NCI-H2227 (cell line): ENCODE measurements around the gene HLA-DQB2.
A peak's percentile ranks its signal among the peaks of the same experiment; 100 is the strongest.
"Not testable (repeated sequence)": the region's sequence is repeated elsewhere in the genome, so short reads cannot be mapped to it uniquely, and the experiment has no call there.

ENCODE experiments used
- DNase-seq: peaks from one replicate; lab custom pipeline; 2025; ENCODE audit not compliant: unreplicated experiment; lab: John Stamatoyannopoulos, UW

Gene HLA-DQB2

DNA sequence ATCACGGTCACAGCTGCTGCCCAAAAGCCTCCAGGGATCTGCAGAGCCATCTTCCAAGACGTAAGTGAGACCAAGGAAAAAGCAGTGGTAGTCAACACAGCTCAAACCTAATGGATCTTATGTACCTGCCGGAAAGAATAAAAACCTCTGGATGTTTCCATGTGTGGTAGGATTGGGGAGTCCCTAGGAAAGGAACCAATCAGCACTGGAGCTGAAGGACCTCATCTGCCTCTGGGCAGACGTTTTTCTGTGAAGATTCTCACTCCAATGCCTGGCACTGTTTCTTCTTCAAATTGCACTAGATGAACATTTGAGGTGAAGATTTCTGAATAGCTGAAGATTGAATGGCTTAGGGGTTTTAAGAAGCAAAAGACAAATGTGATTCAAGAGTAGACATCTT lies at the start of gene HLA-DQB2:
Gene HLA-DQB2 (minus strand): TSS at position 112 of the 400 bp plus-strand sequence. CDS start 62 bp downstream, at position 50.
- DNase-seq = no peak

DNA sequence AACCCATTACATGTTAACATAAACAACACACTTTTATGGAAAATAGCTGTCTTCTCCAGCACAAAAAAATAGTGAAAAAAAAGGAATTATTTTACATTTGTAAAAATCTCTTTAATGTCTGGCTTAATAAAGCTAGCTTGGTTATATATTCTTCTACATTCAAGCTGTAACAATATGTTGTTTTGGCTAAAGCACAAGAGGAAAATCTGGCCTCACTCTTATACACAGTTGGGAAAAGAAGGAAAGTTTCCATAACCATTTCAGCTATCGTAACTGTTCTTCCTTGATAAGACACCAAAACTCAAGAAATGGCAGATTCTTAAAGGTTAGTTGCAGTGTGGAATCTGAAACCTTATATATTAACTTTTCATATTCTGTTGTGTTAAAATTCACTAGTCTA lies 45.8 kb upstream of the HLA-DQB2 start:
- no peak for DNase-seq

GRCh38 chr6:32807020-32807580 lies 43.8 kb upstream of the HLA-DQB2 start:
- DNase-seq = no peak

DNA sequence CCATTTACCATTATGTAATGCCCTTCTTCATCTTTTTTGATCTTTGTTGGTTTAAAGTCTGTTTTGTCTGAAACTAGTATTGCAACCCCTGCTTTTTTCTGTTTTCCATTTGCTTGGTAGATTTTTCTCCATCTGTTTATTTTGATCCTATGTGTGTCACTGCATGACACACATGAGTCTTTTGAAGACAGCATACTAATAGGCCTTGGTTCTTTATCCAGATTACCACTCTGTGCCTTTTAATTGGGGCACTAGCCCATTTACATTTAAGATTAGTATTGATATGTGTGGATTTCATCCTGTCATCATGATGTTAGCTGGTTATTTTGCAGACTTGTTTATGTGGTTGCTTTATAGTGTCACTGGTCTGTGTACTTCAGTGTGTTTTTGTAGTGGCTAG lies 42.1 kb upstream of the HLA-DQB2 start:
- not testable (repeated sequence) for DNase-seq

DNA sequence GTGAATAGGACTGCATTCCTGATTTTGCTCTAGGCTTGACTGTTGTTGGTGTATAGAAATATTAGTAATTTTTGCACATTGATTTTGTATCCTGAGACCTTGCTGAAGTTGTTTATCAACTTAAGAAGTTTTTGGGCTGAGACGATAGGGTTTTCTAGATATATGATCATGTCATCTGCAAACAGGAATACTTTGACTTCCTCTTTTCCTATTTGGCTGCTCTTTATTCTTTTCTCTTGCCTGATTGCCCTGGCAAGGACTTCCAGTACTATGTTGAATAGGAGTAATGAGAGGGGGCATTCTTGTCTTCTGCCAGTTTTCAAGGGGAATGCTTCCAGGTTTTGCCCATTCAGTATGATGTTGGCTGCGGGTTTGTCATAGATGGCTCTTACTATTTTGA lies 40.1 kb upstream of the HLA-DQB2 start:
- DNase-seq = no peak

DNA sequence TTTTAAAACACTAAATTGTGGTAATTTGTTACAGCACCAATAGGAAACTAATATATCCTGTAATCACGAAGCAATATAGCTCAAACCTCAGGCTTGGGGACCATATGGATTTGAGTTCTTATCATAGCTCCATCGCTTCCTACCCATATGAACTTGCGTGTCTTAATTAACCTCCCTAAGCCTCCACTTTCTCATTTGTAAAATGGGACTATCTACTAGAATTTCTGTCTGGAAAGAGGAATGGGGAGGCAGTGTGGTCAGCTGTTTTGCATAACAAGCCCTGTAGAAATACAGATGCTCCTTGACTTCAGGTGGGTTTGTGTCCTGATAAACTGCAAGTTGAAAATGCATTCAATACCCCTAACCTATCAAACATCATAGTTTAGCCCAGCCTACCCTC lies 36.4 kb upstream of the HLA-DQB2 start:
- DNase-seq = no peak

DNA sequence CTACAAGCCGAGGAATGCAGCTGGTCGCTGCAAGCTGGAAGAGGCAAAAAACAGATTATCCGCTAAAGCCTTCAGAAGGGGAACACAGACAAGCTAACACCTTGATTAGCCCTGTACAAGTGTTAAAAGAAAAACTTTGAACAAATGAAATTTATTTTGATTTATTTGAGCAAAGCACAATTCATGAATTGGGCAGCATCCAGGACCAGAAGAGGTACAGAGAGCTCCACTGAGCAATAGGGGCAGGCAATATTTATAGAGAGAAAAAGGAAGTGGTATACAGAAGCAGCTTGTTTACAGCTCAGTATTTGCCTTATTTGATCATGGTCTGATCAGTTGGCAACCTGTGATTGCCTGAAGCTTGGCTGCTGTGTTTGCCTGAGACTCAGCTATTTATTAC lies 35.8 kb upstream of the HLA-DQB2 start:
- no peak for DNase-seq

- peak; percentile 66 for DNase-seq
These were observed 33.8 kb upstream of the HLA-DQB2 start for GRCh38 chr6:32796848-32797776.

DNA sequence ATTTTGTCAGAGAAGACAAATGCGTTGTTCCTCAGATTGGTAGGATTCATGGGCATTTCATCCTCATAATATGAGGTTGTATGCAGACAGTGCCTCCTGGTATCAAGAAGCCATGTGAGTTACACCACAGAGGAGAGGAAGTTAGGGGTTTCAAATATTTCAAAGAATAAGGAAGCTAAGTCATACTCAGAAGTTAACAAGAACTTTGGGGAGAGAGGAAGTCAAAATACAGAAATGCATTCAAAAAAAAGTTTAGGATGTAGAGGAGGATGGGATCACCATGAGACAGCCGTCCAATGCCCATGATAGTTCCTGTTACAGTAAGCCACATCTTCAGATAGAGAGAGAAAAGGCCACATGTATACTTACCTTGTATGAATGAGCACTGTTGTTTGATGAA lies 31.2 kb upstream of the HLA-DQB2 start:
- no peak for DNase-seq

GRCh38 chr6:32792901-32793435 lies 29.6 kb upstream of the HLA-DQB2 start:
- no peak for DNase-seq

- DNase-seq = no peak
These were observed 27.0 kb upstream of the HLA-DQB2 start for GRCh38 chr6:32790306-32790705.

- peak; percentile 62 for DNase-seq
These were observed 22.6 kb upstream of the HLA-DQB2 start for GRCh38 chr6:32785781-32786533.

DNA sequence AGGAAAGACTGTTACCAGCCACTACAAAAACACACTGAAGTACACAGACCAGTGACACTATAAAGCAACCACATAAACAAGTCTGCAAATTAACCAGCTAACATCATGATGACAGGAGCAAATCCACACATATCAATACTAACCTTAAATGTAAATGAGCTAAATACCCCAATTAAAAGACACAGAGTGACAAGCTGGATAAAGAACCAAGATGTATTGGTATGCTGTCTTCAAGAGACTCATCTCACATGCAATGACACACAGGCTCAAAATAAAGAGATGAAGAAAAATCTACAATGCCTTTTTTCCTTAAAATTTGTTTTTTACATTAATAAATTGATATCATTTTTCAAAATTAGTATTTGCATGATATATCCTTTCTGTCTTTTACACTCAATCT lies 19.6 kb upstream of the HLA-DQB2 start:
- DNase-seq = not testable (repeated sequence)

- DNase-seq = no peak
These were observed 15.7 kb upstream of the HLA-DQB2 start for GRCh38 chr6:32779036-32779435.

DNA sequence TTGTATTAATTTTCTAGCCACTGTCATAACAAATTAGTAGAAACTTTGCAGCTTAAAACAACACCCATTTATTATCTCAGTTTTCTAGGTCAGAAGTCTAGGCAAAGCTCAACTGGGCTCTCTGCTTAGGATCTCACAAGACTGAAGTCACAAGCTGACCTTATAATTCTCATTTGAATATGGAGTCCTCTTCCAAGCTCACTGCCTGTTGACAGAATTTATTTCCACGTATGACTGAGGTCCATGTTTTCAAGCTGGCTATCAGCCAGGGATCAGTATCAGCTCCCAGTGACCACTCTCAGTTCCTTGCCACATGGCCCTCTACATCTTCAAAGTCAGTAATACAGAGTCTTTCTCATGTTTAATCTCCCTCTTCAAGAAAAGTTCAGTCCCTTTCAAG lies 11.7 kb upstream of the HLA-DQB2 start:
- no peak for DNase-seq

GRCh38 chr6:32774426-32774825 lies 11.1 kb upstream of the HLA-DQB2 start:
- DNase-seq = no peak

DNA sequence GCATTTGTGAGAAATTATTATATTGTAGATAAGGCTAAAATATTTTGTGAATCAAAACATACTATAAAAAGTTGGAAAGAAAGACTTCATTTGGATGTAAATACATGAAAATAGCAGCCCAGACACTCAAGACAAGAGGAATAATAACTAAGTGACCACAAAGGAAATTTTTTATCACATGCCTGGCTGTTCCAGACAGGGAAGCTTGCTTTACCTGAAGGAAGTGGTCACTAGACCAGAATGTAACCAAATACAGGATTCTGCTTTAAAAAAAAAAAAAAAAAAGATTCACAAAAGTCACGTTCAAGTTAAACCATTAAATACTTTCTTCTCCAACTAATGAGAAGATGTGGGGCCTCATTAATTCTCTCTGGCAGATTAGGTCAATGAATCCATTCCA lies 9.3 kb upstream of the HLA-DQB2 start:
- DNase-seq = no peak

DNA sequence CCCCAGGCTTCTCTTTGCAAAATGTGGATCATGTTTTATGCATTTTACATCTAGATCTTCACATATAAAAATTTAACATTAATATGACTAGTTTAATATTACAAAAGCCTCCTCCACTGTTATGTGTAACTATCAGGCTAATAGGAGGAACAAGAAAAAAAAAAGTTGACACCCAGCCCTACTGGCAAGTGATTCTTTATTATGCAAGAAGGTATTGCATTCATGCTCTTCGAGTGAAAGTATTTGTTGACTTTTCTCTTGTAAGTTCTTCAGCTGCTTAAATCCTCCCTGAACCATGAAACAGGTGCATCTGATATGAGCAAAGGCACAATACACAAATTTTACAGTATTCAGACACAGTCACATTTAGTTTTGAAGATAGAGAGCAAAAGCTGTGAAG lies 716 bp upstream of the HLA-DQB2 start:
- DNase-seq = no peak

DNA sequence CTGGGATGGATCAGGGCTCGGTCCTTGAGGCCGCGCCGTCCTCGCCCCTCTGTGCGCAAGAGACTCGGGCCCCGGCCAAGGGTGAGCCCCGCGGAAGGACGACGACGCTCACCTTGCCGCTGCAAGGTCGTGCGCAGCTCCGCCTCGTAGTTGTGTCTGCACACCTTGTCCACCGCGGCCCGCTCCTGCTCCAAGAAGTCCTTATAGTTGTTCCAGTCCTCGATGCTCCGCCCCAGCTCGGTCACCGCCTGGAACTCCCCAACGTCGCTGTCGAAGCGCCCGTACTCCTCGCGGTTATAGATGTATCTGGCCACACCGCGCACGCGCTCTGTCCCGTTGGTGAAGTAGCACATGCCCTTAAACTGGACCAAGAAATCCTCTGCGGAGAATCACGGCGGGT lies 1.8 kb downstream of the HLA-DQB2 start:
- no peak for DNase-seq

DNA sequence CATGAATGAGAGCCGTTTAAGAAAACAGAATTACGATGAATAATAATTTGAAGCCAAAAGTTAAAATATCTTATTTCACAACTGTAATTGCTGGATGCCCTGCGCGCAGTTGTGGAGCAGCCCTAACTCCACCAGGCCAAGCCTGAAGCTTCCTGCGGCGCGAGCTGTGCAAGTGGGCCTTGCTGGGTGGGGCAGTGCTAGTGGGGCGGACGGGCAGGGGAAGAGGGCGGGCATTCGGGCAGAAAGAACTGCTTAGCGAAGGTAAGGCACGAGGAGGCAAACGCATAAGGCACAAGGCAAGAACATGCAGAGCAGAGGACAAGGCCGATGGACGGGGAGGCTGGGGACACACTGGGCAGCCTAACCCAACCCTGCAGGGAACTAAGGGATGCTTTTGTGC lies 2.3 kb downstream of the HLA-DQB2 start:
- no peak for DNase-seq

GRCh38 chr6:32759669-32760068 lies 3.7 kb downstream of the HLA-DQB2 start:
- DNase-seq = no peak

DNA sequence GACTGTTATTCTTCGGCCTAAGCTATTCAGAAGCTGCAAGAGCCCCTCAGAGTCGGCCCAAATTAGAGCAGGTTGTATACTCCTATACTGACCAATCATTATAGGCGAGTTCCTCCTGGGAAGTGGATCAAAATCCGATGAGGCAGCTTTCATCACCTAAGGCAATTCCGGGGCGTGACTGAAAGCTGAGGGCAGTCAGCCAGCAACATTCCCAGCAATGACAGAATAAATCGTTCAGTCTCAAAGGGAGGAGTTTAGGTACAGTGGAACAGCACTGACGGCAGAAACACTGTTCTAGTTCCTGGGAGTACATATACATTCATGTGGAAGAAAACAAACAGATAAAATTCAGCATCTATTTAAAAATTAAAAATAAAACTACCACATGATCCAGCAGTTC lies 10.8 kb downstream of the HLA-DQB2 start:
- DNase-seq = no peak
